ENCODE measurements around the gene CPNE7. TPM values are rescaled to one million over a fixed set of nuclear protein-coding genes. Genes with fewer than 3 reads are reported as not detected.

Gene CPNE7
- total RNA-seq, 1 experiment from 2014 or later: 108 TPM

DNA sequence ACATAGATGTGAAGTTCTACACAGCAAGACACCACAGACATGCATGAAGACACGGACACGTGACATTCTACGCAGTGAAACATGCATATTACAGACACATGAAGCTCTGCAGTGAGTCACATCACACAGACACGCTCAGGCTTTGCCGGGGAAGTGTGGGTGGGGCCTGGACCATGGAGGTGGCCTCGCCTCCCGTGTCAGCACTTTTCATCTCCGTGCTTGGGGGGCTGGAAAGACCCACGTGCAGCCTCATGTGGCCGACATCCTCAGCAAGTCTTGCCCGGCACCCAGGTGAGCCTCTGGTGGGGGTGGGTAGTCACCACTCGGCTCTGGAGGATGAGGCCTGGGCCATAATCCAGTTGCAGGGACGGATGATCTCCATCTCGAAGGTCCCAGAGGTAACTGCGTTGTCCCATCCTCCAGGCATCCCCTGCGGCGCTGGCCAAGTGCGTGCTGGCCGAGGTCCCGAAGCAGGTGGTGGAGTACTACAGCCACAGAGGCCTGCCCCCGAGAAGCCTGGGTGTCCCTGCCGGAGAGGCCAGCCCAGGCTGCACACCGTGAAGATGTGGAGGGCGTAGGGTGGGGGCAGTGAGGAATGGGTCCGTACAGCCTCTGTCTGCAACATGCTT lies 20.6 kb downstream of the CPNE7 start:
- H3K4me3 ChIP-seq (ENCODE audit: low read depth, low read length, poor library complexity, severe bottlenecking): no peak overlapping the region
- no peaks in the 10 kb centered on the region for H3K4me1 ChIP-seq (ENCODE audit: insufficient read depth, low read length, poor library complexity, severe bottlenecking)
- intact Hi-C loops (cut with micrococcal nuclease; ENCODE audit: unreplicated experiment): no loop called here

DNA sequence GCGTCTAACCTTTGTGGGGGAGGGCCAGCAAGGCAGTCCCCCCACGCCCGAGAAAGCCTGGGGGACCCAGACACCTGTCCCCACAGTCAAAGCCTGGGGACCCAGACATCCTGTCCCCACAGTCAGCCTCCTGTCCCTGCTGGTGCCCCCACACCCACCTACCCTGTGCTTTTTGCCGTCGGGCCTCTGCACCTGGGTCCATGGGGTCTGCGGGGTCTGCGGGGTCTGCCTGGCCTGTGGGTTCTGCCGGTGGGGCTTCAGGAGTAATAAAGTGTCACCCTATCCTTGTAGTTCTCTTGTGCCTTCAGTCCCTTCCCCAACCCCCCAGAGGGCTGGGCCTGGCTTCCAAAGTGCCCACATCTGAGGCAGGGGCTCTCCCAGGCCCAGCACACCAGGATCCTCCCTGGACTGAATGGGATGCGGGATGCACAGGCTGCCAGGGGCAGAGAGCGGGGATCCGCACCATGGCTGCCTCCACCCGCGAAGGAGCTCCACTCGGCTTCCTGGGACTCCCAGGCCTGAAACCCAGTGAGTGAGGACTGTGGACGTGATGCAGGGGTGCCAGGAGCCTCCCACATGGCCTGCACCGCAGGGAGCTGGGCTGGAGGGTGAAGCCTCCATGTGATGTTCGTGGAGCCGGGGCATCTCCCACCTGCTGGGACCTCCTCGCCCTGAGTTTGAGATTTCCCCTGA lies 21.5 kb downstream of the CPNE7 start:
- ChIA-PET CTCF (no interaction called here), POLR2A (ENCODE audit: low non-redundant PET) (no interaction called here)
- H3K9me3 ChIP-seq (ENCODE audit: low read depth, low read length, poor library complexity, severe bottlenecking): no peaks in the 10 kb centered on the region
- no peak for DNase-seq (ENCODE audit: low spot score)
- peaks cover 3% of the 10 kb centered on the region for H3K4me1 ChIP-seq (ENCODE audit: insufficient read depth, low read length, poor library complexity, severe bottlenecking)
- H3K4me3 ChIP-seq (ENCODE audit: low read depth, low read length, poor library complexity, severe bottlenecking): no peak overlapping the region
- H3K27ac ChIP-seq (ENCODE audit: low read depth, low read length, poor library complexity, severe bottlenecking): no peak overlapping the region
- H3K36me3 ChIP-seq (ENCODE audit: insufficient read depth, low read length, poor library complexity, severe bottlenecking): peaks cover 14% of the 10 kb centered on the region
- no TSS peak for BruUV-seq (replicated peaks)
- H3K27me3 ChIP-seq (replicated peaks; ENCODE audit: insufficient read depth, low read depth, low read length, poor library complexity): no peaks in the 10 kb centered on the region
- intact Hi-C loops (cut with micrococcal nuclease; ENCODE audit: unreplicated experiment): no loop called here
- TF ChIP-seq EZH2 (IDR thresholded peaks at IDR 0.05; ENCODE audit: borderline replicate concordance, low read depth, low read length, poor library complexity, severe bottlenecking): no peak
- TF ChIP-seq, protein P1, sequence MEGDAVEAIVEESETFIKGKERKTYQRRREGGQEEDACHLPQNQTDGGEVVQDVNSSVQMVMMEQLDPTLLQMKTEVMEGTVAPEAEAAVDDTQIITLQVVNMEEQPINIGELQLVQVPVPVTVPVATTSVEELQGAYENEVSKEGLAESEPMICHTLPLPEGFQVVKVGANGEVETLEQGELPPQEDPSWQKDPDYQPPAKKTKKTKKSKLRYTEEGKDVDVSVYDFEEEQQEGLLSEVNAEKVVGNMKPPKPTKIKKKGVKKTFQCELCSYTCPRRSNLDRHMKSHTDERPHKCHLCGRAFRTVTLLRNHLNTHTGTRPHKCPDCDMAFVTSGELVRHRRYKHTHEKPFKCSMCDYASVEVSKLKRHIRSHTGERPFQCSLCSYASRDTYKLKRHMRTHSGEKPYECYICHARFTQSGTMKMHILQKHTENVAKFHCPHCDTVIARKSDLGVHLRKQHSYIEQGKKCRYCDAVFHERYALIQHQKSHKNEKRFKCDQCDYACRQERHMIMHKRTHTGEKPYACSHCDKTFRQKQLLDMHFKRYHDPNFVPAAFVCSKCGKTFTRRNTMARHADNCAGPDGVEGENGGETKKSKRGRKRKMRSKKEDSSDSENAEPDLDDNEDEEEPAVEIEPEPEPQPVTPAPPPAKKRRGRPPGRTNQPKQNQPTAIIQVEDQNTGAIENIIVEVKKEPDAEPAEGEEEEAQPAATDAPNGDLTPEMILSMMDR (conservative IDR thresholded peaks at IDR 0.05; ENCODE audit: low read depth, low read length): no peak

More for the DNA sequence above, 20.6 kb downstream of the CPNE7 start:
- no peaks in the 10 kb centered on the region for H3K27me3 ChIP-seq (replicated peaks; ENCODE audit: insufficient read depth, low read depth, low read length, poor library complexity)
- no peak for DNase-seq (ENCODE audit: low spot score)
- TF ChIP-seq EZH2 (IDR thresholded peaks at IDR 0.05; ENCODE audit: borderline replicate concordance, low read depth, low read length, poor library complexity, severe bottlenecking): no peak
- TF ChIP-seq, protein P1 (conservative IDR thresholded peaks at IDR 0.05; ENCODE audit: low read depth, low read length): no peak
- H3K9me3 ChIP-seq (ENCODE audit: low read depth, low read length, poor library complexity, severe bottlenecking): no peaks in the 10 kb centered on the region
- H3K36me3 ChIP-seq (ENCODE audit: insufficient read depth, low read length, poor library complexity, severe bottlenecking): peaks cover 14% of the 10 kb centered on the region
- no peak overlapping the region for H3K27ac ChIP-seq (ENCODE audit: low read depth, low read length, poor library complexity, severe bottlenecking)
- CTCF ChIA-PET: no interaction called here
- no TSS peak for BruUV-seq (replicated peaks)
- POLR2A ChIA-PET (ENCODE audit: low non-redundant PET): no interaction called here

DNA sequence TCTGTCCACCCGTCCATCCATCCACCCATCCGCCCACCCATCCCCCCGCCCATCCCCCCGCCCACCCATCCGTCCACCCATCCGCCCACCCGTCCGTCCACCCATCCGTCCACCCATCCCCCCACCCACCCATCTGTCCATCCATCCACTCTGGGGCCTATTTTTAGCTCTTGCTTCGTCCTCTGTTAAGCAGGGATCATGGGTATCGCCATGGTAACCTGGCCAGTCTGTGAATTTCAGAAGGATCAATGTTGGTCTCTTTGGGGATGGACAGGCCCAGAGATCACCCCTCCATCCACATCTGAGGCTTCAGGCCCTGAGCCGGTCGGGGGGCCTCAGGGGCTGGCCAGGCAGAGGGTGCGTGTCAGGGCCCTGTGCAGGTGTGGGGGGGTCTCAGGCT lies 22.6 kb downstream of the CPNE7 start:
- Histone ChIP-seq H3K4me1 (ENCODE audit: insufficient read depth, low read length, poor library complexity, severe bottlenecking) (peaks cover 14% of the 10 kb centered on the region), H3K27ac (ENCODE audit: low read depth, low read length, poor library complexity, severe bottlenecking) (no peak overlapping the region), H3K4me3 (ENCODE audit: low read depth, low read length, poor library complexity, severe bottlenecking) (no peak overlapping the region), H3K36me3 (ENCODE audit: insufficient read depth, low read length, poor library complexity, severe bottlenecking) (peaks cover 9% of the 10 kb centered on the region), H3K9me3 (ENCODE audit: low read depth, low read length, poor library complexity, severe bottlenecking) (no peaks in the 10 kb centered on the region), H3K27me3 (replicated peaks; ENCODE audit: insufficient read depth, low read depth, low read length, poor library complexity) (no peaks in the 10 kb centered on the region)
- intact Hi-C loops (cut with micrococcal nuclease; ENCODE audit: unreplicated experiment): no loop called here
- POLR2A ChIA-PET (ENCODE audit: low non-redundant PET): no interaction called here
- no peak for TF ChIP-seq EZH2 (IDR thresholded peaks at IDR 0.05; ENCODE audit: borderline replicate concordance, low read depth, low read length, poor library complexity, severe bottlenecking)
- TF ChIP-seq, protein P1 (conservative IDR thresholded peaks at IDR 0.05; ENCODE audit: low read depth, low read length): no peak
- DNase-seq (ENCODE audit: low spot score): peak; percentile 51
- CTCF ChIA-PET: no interaction called here
- no TSS peak for BruUV-seq (replicated peaks)
